ENCODE measurements around the gene CLIC1.
"Not testable (repeated sequence)": the region's sequence is repeated elsewhere in the genome, so short reads cannot be mapped to it uniquely, and the experiment has no call there.

The CLIC1 gene

DNA sequence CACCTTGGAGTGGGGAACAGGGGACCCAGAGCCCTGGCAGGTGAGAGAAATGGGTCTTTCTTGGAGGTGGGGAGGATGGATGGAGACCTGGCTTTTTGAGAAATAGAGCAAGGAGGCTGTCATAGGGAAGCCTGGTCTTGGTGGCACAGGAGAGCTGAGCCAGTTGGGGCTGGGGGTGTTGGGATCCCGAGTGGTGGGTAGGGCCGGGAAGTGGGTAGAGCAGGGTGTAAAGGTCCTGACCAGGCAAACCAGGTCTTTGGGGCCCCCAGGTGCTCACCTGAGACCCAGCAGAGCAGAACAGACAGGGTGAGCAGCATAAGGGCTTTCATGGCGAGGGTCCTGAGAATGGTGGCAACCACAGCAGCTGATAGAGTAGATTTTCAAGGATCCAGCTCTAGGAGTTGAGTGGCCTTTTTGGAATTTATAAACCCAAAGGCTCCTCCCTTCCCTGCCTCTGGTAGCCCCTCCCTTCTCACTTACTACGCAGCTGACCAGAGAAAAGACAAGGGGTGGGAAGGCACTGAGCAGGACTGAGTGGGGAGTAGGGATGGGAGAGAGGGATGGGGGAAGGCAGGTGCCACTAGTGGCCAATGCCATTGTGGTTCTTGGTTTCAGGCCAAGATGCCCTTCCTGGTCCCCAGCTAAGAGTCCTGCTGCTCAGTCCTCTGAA lies 14.8 kb downstream of the CLIC1 start, which contains the start of gene LY6G6C:
TSS of gene LY6G6C (minus strand) at position 396 of the 670 bp plus-strand sequence. CDS start at position 329, 67 bp downstream.
- no peak for DNase-seq

DNA sequence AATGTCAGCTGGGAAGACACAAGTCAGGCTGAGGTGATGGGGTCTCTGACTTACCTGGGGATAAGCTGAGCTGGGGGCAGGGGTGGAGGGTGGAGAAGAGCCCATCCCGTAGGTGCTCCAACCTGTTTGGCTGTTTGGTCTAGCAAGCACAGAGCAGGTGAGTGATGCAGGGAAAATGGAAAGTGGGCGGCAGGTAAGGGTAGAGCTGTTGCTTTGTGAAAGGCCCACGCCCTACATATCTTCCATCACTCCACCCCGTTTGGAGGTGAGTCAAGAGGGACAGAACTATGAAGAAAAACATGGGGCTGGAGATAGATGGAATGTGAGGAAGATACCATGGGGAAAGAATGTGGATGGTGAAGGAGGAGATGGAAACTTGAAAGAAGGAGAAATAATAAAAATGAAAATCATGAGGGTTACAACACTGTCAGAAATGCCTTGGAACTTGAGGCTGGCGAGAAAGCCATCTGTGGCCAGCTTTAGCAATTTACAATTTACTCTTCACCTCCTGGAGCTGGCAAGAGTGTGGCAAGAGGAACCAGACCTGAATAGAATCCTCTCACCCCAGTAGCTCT lies 16.0 kb downstream of the CLIC1 start:
- DNase-seq, result no peak

DNA sequence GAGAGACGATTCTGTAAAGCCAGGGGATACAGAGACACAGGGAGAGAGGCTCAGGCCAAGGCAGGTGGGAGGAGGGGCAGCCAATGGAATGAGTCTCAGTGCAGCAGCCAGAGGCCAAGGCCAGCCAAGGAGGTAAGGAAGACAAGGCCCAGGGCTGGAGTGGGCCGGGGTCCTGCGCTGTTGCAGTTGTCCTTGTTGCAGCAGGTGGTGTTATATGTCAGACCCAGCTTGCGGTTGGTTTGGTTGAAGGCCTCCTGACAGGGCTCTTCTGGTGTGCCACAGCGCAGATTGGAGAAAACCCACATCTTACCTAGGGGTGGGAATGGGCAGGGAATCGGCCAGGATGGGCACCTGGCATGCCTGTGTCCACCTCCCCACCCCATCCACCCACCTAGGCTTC lies 17.3 kb downstream of the CLIC1 start:
- no peak for DNase-seq

DNA sequence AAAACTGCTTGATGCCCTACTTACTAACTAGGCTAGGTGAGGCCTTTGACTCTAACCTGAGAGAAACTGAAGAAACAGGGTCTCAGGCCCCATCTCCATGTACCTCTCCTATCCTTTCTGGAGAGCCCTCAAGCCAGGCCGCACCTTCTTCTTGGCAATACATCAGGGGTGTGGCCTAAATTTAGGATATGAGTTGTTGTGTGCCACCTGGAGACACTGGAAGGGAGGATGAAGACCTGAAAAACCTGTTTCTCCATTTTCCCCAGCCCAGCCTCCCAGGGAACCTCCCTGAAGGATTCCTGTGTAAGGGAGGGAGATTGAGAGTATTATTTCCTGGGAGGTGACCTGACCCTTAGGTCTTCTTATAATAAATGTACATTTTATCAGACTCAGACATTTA lies 18.1 kb downstream of the CLIC1 start:
- no peak for DNase-seq

DNA sequence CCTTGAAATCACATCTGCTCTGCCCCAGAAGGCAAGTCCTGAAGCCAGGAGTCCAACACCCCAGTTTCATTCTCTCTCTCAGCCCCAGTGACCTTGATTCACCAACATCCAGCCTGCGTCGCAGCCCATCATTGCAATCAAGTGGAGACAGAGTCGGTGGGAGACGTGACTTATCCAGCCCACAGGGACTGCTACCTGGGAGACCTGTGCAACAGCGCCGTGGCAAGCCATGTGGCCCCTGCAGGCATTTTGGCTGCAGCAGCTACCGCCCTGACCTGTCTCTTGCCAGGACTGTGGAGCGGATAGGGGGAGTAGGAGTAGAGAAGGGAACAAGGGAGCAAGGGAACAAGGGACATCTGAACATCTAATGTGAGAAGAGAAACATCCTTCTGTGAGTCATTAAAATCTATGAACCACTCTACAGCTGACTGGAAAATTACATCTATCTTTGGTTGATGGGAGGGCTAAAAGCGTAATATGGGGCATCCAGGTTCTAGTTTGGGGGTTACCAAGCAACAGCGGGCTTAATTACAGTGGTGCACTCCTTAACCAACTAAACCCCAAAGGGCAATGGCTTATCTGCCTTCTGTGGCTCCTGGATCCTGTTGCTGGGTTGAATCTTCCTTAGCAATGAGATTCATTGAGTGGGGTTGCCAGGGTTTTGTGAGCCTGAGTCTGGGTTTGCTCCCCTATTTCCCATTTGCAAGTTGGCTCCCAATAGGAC lies 18.7 kb downstream of the CLIC1 start:
- no peak for DNase-seq

DNA sequence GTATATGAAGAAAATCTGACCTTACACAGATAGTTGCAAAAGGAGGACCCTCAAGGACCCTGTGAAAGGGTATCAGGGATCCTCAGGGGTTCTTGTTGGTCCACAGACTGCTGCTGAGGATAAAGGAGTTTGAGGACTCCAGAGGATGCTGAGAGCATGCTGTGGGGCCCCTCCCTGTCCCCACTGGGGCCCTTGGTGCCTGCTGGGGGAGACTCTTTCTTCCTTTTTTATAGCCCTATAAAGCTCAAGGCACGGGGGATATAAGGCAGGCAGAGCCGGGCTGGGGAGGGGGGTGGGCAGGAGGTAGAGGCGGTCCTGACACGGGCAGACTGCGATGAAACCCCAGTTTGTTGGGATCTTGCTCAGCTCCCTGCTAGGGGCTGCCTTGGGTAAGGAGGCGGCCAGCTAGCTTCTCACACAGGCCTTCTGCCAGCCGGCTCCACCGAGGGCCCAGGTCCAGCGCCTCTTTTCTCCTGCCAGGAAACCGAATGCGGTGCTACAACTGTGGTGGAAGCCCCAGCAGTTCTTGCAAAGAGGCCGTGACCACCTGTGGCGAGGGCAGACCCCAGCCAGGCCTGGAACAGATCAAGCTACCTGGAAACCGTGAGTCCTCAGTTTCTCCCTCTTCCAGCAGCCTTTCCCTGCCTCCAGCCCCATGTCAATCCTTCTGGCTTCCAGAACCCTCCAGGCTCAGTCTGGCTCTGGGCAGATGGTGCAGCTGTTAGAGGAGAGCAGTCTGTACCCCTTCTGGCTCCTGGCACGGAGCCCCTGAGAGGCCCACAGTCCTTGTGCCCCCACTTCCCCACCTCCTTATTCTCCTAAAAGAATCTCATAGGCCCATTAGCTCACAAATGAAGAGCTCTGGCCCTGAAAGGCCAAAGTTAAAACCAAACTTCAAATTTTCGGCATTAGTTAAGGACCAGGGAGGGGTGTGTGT lies 21.0 kb downstream of the CLIC1 start, which contains the start of gene LY6G6D:
TSS of gene LY6G6D (plus strand) at position 327 of the 937 bp plus-strand sequence. CDS start at position 335, 8 bp downstream.
- DNase-seq, result no peak

DNA sequence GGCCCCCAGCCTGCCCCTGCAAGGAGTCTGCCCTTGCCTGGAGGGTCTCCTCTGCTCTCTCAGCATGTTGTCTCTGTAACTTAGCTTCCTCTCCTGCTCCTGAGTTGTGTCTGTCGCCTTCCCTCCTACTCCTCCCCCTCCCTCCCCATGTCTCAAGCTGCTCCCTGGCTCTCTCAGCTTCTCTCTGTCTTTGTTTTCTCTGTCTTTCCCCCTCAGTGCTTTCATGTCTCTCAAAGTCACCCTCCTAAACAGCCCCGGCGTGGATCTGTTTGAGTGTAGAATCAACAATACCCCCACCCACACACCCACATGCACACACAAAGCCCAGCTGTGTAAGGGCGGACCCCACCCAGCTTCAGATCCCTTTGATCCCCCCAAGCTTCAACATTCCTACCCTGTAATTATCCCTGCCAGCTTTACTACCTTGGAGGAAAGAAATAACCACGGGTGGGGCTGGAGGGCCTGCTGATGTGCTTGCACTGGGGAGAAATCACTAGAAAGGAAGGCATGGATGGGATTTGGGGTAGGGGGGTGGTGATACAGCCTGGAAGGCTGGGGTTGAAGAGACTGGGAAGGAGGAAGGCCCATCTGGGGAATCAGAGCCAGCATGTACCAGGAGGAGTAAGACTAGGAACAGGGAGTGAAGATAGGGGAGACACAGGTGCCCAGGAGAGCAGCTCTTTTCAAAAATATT lies 22.2 kb downstream of the CLIC1 start:
- no peak for DNase-seq

DNA sequence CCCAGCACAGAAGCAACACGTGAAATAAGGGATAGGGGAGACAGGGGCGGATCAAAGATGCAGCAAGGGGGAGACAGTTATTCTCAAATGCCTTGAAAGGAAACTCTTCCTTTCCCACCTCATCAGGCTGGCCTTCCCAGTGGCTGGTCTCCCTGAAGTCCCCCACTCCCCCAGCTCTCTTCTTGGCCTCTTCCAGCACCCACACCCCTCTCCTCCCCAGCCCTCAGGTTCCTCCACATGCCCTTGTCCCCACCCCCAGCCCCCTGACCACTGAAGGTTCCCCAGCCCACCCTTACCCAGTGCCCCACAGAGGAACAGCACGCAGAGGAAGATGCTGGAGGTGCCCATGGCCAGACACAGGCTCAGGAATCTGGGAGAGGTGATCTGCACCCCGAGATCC lies 22.9 kb downstream of the CLIC1 start:
- DNase-seq, result no peak

DNA sequence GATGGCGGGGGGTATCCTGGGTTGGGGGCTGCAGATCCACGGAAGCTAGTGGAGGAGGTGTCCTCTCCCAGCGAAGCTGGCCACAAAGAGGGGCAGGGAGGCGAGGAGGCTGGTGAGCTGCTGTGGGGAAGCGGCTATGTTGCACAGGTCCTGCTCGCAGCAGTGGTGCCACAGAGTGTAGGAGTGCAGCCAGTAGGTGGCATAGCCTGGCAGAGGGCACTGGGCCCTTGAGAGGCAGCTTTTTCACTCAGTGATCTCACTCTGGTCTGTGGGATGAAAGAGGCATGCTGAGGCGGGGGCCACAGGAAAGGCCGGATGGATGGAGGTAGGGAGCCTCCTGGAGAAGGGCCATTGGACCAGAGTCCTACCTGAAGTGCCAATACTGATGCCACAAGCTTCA lies 24.0 kb downstream of the CLIC1 start:
- no peak for DNase-seq

DNA sequence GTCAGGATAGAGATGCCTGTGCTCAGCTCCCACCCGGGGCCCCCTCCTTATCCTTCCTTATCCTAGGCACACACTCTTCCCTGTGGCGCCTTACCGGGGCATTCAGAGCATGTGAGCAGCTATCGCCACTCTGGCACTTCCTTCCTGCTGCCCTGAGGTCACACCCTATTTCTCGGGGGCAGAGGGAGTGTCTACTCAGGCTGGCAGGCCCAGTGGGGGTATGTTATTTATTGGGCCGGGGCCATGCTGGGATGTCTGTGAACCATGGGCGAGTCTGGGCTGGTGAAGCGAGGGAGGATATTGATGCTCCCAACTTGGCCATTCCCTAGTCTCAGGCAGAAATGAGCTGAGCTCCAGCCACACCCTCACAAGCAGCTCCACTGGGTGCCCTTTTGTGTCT lies 25.1 kb downstream of the CLIC1 start:
- no peak for DNase-seq

DNA sequence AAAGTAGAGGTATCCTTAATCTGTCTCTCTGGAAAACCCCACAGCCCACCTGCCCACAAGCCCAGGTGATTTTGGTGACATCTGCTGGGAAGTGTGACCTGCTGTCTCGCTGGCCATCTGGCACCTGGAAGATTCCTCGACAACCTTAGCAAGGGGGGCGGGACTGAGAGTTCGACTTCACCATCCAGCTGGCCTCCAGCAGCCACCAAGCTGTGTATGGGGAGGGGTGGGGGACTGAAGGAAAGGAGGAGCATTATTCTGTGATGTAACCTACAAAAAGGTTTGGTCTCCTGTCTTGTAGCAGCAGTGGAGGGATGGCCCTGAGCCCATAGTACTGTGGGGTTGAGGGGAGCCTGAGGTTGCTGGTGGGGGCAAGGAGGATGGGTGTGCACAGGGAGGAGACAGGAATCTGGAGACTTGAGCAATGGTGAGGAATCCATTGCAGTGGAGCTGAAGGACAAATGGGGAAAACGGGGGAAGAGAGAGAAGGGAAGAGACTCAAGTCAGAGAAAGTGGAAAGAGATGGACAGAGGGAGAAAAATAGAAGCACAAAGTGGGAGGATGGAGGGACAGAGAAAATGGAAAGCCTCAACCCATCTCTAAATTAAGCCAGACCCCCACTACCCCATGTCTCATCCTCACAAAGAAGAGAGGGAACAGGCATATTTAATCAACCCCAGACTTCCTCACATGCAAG lies 25.7 kb downstream of the CLIC1 start:
- DNase-seq, result no peak

DNA sequence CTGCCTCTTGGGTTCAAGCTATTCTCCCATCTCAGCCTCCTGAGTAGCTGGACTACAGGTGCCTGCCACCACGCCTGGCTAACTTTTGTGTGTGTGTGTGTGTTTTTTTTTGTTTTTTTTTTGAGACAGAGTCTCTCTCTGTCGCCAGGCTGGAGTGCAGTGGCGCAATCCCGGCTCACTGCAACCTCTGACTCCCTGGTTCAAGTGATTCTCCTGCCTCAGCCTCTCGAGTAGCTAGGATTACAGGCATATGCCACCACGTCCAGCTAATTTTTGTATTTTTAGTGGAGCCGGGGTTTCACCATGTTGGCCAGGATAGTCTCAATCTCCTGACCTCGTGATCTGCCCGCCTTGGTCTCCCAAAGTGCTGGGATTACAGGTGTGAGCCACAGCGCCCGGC lies 27.2 kb downstream of the CLIC1 start:
- DNase-seq, result not testable (repeated sequence)

DNA sequence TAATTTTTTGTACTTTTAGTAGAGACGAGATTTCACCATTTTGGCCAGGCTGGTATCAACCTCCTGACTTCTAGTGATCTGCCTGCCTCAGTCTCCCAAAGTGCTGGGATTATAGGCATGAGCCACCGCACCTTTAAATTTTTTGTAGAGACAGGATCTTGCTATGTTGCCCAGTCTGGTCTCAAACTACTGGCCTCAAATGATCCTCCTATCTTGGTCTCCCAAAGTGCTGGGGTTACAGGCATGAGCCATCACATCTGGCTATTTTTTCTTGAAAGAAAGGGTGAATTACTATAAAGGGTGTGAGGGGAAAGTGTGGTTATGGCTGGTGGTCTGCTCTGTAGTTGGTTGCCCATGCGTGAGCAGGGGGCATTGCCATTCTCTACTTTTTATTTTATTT lies 28.1 kb downstream of the CLIC1 start:
- no peak for DNase-seq

DNA sequence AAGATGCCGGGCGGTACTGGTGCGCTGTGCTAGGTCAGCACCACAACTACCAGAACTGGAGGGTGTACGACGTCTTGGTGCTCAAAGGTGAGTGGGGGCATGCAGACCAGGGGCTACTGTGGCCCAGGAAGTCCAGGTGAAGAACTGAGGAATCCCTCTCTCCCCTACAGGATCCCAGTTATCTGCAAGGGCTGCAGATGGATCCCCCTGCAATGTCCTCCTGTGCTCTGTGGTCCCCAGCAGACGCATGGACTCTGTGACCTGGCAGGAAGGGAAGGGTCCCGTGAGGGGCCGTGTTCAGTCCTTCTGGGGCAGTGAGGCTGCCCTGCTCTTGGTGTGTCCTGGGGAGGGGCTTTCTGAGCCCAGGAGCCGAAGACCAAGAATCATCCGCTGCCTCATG lies 28.6 kb downstream of the CLIC1 start:
- no peak for DNase-seq

DNA sequence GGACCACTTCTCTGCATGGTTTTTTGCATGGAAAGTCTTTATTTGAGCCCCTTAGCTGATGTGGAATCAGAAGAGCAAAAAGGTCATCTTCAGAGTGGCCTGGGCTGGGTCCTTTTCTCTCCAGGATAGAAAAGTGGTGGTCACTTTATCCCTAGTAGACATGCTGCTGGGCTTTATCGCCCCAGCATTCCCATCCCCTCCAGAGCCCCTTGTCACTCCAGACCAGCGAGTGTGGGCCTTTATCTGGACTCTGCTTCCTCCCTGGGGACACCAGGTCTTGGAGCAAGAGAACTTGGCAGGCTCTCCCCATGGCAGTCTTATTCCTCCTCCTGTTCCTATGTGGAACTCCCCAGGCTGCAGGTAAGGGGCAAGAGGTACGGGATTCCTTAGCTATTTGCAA lies 29.7 kb downstream of the CLIC1 start, which contains the start of gene LY6G6F:
TSS of gene LY6G6F (plus strand) at position 268 of the 400 bp plus-strand sequence. CDS start at position 309, 41 bp downstream.
- DNase-seq, result no peak

DNA sequence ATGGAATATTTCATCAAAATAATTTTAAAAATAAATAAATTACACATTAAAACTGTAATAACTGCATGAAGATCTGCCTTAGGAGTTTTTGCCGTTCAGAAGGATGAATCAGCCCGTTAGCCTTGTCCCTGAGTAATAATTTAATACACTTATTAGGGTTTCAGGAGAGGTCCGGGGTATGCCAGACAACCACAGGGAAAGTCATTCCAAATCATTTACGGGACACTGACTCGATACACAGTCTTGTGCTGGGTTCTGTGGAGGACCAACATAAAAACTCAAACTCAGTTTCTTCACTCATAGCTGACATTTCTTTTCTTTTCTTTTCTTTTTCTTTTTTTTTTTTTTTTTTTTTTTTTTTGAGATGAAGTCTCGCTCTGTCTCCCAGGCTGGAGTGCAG lies 30.4 kb downstream of the CLIC1 start:
- DNase-seq, result no peak

DNA sequence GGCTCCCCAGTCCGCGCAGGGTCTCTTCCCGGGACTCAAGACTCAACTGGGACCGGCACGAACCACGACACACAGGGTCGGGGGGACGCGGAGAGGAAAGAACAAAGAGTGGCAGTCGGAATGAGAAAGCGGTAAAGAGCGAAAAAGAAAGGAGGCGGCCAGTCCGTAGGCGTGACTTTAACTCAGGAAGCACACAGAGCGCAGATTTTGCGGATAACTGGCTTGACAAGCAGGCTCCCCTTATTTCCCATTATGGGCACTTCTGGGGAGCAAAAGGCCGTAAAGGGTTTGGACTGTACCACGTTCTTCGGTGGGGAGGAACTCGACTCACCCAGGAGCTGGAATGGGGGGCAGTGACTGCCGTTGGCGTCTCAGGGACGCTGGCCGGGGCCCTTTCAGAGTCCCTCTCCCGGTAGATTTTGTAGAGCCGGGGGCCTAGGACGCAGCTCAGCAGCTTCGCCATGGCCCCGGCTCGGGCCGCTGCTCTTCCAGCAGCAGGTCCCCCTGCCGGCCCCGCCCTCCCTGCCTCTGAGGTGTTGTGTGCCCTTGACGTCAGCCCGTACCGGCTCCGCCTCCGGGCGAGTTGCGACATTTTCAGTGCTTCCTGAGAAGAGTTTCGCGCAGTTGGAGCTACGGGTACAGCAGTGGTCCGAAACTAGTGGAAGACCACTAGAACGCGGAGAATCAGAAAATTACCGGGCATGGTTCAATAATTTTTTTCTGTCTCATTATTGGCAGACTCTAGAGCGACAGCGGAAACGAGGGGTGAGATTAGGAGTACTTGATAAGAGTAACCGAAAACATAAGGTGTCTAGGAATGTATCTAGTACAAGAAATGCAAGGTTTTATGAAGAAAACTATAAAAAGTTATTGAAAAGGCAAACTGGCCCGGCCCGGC lies 33.3 kb downstream of the CLIC1 start, which contains the start of gene ABHD16A:
TSS of gene ABHD16A (minus strand) at position 506 of the 898 bp plus-strand sequence. CDS start at position 463, 43 bp downstream.
- DNase-seq, result peak; percentile 98

DNA sequence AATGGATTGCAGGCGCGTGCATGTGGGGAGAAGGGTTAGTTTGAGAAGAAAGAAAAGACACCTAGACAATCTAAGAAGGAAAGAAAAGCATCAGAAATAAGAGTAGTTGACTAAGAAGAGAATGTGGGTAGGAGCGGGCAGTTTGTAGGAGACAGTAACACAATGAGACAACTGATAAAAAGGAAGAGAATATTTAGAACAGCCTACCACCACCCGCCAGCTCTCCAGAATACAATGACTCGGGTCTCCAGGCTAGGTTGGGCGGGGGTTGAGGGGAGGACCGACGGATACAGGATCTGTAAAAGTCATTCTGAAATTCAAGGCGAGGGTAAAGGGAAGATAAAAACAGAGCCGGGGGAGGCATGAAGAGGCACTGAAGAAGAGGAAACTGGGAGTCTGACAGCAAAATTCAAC lies 33.9 kb downstream of the CLIC1 start:
- DNase-seq, result no peak

DNA sequence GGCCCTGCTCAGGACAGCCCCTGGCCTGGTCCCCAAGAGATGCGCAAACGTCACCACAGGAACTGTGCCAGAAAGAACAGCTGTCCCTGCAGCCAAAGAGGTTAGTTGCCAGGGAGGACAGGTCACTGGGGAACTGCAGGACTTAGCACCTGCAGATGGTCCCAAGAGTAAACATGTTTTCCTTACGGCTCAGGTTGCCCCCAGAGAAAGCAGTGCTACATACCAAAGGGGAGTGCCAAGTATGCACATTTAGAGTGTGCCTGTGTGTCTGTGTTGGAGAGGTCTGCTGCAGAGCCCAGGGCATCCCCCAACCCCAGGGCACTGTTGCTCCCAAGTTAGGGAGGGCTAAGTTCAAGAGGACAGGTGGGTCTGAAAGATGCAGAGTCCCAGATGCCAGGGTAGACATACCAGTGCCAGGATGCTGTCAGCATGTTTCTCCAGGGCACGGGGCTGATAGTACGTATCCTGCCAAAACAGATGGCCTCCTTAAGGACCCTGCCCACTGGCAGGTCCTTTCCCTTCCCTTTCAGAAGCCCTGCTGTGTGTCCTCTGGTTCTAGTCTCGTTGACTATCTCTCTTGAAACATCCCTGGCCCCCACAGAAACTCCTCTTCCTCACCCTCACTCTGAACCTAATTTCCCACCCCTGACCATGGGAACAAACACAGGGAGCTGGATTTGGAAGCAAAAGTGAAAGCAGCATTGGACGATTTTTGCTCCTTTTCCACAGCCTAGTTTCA lies 34.5 kb downstream of the CLIC1 start:
- DNase-seq, result peak; percentile 12
